NCI-H2196 (cell line): ENCODE results near the gene MZT2A.
"Not testable (repeated sequence)": the region's sequence is repeated elsewhere in the genome, so short reads cannot be mapped to it uniquely, and the experiment has no call there.

Experiments used
- DNase-seq: peaks from one replicate; lab custom pipeline; 2025; ENCODE audit not compliant: unreplicated experiment; lab: John Stamatoyannopoulos, UW

The MZT2A gene

GRCh38 chr2:131520526-131520925, 28.3 kb upstream of the MZT2A start:
- DNase-seq, result no peak

DNA sequence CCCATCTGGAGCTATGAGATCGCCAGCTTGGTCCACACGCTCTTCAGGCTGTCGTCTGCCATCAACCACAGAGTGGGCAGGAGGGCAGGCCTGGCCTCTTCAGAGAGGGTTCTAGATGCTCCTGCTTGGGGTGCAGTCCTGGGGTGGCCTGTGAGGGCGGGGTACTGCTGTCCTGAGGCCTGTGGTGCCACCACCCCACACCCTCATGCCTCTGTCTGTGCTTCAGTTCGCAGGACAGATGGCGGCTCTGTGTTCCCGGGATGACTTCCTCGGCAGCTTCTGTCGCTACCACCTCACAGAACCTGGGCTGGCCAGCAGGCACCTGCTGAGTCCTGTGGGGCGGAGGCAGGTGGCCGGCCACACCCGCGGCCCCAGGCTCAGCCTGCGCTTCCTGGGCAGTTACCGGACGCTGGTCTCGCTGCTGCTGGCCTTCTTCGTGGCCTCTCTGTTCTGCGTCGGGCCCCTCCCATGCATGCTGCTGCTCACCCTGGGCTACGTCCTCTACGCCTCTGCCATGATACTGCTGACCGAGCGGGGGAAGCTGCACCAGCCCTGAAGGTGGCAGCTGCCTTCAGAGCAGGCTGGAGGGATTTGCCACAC, 27.8 kb upstream of the MZT2A start:
- DNase-seq, result not testable (repeated sequence)

GRCh38 chr2:131519466-131519865, 27.3 kb upstream of the MZT2A start:
- no peak for DNase-seq

DNA sequence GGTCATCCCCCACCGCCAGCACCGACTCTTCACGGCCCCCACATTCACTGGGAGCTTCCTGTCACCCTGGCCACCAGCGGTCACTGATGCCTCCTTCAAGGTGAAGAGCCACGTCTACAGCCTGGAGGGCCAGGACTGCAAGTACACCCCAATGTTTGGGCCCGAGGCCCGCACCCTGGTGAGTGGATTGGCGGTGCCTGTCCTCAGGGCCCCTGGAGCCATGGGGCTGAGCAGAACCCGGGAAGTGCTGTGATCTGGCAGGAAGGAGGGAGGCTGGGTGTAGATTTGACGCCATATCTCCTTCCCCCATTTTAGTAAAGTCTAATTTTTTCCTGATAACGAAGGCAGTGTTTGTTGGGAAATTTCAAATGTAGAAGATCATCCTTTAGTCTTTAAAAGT, 26.3 kb upstream of the MZT2A start:
- not testable (repeated sequence) for DNase-seq

- not testable (repeated sequence) for DNase-seq
Measured at GRCh38 chr2:131517856-131518255, 25.7 kb upstream of the MZT2A start.

DNA sequence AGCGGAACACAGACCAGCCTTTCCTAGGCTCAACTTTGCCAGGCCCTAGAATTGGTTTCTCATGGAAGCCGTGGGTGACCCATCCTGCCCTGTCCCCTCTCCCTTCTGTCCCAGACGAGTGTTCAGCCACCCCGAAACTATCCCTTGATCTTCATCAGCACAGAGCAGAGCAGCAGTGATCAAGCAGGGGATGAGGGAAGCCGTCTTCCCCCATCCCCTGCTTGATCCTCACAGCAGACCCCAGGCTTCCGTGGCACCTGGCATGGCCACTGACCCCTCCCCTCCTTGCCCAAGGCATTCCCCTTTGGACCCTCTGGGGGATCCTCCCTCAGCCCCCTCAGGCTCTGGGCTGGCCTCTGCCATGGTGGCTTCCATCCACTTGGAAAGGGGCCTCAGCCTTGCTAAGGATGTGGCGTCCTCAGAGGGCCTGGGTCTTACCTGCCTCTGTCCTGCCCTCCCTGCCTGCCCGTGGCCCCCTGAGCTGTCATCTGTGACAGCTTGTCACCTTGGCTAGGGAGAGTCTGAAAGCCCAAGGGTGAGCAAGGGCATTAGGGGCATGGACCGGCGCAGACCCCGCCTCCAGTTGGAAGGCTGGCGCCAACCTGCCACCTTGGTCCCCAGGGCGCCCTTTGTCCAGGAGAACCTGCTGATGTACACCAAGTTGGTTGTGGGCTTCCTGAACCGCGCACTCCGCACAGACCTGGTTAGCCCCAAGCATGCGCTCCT, 25.1 kb upstream of the MZT2A start:
- no peak for DNase-seq

- peak; percentile 82 for DNase-seq
Measured at GRCh38 chr2:131516621-131517020, 24.4 kb upstream of the MZT2A start.

DNA sequence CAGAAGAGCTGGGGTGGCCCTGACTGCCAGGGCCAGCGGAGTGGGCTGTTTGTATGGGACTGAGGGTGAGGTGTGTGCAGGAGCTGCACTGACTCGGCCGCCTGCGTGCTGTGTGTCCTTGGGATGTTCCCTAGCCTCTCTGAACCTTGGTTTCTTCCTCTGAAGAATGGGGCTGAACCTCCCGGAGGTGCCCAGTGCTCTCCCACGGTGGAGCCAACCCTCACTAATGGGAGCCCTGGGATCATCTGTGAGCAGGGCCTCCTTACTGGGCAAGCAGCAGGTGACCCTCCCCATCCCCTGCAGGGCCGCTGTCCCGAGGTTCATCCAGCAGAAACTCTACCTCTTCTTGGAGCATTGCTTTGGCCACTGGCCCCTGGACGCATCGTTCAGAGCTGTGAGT, 23.8 kb upstream of the MZT2A start:
- no peak for DNase-seq

DNA sequence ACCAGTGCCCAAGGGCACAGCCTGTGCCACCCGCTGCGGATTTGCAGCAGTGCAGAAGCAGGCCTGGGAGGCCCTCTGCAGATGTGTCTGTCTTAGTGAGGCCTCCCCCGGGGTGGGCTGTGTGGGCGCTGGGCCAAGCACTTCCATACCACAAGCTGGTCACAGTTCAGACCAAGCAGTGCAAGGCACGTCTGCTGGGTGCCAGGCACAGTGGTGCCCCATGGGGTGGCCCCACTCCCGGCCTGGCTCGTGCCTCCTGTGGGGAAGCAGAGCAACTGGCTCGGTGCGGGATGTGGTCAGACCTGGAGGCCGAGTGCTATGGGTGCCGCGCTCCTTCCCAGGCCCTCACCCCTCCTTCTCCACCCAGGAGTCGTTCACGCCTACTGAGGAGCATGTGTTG, 23.0 kb upstream of the MZT2A start:
- peak; percentile 48 for DNase-seq

- not testable (repeated sequence) for DNase-seq
Measured at GRCh38 chr2:131514408-131515166, 22.4 kb upstream of the MZT2A start.

DNA sequence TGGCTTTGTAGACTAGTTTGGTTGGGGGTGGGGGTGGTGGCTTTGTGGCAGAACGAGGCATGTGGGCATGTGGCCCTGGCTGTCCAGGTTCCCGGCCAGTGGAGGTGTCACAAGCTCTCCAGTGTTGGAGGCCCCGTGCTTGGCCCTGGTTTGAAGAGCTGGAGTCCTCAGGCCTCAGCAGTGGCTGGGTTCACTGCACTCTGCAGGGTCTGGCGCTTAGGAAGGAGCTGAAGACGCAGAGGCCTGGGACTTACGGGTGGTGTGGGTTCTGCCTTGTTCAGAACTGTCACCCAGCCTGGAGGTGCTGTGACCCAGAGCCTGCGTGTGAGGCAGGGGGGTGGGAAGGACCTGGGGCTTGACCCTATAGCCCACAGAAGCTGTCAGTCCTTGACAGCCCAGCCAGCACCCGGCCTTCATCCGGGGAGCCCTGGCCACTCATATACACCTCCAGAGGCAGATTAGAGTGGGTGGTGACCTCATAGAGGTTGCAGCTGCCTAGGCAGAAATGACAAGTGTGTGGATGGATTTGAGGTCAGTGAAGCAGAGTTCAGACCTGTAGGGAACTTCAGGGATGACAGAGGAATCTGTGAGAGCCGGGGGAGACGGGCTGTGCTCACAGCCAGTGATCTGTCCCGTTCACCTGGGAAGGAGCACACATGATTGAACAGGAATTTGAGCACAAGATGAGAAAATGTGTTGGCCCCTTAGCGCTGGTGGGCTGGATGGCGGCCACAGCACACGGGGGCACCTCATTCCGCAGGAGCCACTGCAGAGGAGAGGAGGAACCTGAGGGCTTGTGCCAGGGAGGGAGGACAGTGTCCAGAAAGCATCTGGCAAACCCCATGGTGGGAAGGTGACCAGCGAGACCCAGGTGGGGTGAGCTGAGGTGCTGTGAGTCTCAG, 20.0 kb upstream of the MZT2A start:
- not testable (repeated sequence) for DNase-seq

DNA sequence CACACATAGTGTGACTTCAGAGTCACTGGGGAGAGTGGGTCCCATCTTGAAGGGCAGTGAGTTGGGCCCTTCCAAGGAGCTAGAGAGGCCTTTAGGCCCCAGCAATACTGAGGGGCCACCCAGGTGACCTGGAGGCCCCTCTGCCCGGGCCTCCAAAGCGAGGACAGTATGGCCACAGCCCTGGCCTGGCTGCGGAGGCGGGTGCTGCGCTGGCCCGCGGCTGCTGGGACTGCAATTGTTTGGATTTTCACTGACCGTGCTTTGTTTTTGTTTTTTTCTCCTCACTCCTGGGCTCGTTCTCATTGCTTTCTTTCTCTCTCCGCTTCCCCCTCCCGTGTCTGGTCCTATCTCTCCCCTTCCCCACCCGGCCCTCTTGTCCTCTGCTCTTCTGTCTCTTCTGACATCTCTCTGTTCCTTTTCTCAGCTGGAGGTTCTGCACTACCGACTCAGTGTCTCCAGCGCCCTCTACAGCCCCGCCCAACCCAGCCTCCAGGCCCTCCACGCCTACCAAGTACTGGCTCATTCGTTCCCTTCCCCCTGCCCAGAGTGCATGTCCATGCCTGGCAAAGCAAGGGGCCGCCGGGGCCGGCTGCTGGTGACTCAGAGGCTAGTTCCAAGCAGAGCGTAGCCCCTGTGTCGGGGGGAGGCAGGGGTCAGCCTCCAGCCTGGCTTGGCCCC, 19.2 kb upstream of the MZT2A start:
- DNase-seq, result not testable (repeated sequence)

- no peak for DNase-seq
Measured at GRCh38 chr2:131509615-131510014, 17.4 kb upstream of the MZT2A start.

DNA sequence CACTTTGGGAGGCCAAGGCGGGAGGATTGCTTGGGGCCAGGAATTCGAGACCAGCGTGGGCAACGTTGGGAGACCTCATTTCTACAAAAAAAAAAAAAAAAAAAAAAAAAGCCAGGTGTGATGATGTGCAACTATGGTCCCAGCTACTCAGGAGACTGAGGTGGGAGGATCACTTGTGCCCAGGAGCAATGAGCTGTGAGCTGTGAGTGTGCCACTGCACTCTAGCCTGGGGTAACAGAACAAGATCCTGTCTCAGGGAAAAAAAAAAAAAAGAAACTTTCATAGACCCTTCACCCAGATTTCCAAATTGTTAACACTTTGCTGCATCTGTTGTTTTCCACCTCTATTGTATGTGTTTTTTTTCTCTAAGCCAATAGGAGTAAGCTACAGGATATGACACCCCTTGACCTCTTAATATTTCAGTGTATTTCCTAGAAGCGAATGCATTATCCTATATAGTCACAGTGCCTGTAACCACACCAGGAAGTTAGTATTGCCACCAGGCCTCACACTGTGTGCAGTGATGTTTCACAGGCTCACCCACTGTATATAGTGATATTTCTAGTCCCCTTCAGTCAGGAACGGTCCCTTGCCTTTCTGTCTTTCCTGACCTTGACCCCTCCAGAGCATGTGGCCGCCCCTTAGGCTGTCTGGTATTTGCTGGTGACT, 12.0 kb upstream of the MZT2A start:
- not testable (repeated sequence) for DNase-seq

GRCh38 chr2:131503587-131503986, 11.4 kb upstream of the MZT2A start:
- DNase-seq, result not testable (repeated sequence)

GRCh38 chr2:131498321-131498973, 6.2 kb upstream of the MZT2A start:
- DNase-seq, result not testable (repeated sequence)

DNA sequence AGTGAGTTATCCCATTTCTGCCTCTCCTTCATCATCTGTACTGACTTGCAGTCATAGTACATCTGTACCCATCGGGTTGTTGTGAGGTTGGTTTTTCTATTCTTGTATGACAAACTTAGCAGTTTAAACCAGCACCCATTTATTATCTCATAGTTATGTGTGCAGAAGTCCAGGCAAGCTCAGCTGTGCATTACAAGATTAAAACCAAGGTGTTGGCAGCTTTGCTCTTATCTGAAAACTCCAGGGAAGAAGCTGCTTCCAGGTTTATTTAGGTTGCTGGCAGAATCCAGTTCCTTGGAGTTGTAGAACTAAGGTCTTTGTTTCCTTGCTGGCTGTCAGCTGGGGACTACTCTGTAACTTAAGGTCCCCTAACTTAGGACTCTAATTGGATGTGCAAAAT, 3.3 kb upstream of the MZT2A start:
- not testable (repeated sequence) for DNase-seq

DNA sequence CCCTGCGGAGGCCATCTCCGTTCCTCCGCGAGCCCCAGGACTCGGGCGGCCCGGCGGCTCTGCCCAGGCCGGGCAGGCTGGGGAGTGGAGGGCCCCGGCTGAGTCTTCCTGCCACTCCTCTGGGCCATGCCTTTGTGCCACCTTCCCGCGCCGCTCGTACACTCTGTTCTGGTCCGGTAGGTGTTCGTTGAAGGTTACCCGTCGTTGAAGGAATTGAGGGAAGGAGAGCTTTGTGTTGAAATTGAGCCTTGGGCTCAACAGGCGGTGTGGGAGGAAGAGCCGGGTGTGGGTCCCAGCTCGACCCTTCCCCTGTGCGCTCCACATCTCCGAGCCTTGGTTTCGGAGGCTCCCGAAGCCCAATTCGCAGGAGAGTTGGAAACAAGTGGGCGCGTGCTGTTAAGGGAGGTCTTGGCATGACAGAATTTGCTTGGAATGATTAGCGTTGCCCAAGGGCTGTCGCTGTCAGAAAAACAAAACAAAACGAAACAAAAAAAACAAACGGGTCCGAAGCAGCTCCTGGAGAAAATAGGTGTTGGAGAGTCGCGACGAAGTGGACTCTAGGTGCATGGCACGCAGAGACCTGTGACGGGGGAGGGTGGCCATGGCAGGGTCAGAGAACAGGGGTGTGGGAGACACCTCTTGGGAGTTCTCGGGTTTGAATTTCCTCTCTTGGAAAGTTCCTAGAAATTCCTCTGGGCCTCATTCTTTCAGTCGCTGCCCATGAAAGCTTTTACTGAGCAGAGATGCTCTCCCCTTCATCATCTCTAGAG, 1.2 kb upstream of the MZT2A start:
- DNase-seq, result no peak
